Large intestine (tissue), 12 donors: Measurements from ENCODE around the gene XKR3. TPM values are rescaled to one million over a fixed set of nuclear protein-coding genes. Genes with fewer than 3 reads are reported as not detected.
"Not testable (repeated sequence)": the region's sequence is repeated elsewhere in the genome, so short reads cannot be mapped to it uniquely, and the experiment has no call there.

Experiments
- DNase-seq, 2 donors: peaks; one replicate each; pipeline versions ENCODE4 v3.0.0 to v3.0.0-alpha.2; 2013
- H3K27ac ChIP-seq: one replicate; pipeline ENCODE4 v1.5.1; 2013; ENCODE audit warnings: low read length
- H3K27me3 ChIP-seq: 2 replicates; pipeline ENCODE4 v1.6.1; 2013; ENCODE audit warnings: low read length; ENCODE audit not compliant: control insufficient read depth, insufficient read depth
- H3K36me3 ChIP-seq: 2 replicates; pipeline ENCODE4 v1.6.1; 2013; ENCODE audit warnings: low read length; ENCODE audit not compliant: control insufficient read depth, insufficient read depth
- H3K4me1 ChIP-seq: one replicate; pipeline ENCODE4 v1.6.1; 2013; ENCODE audit warnings: low read length; ENCODE audit not compliant: control insufficient read depth, insufficient read depth
- H3K4me3 ChIP-seq: one replicate; pipeline ENCODE4 v1.5.1; 2013; ENCODE audit warnings: low read length
- H3K9me3 ChIP-seq: one replicate; pipeline ENCODE4 v1.6.1; 2013; ENCODE audit warnings: mild to moderate bottlenecking, low read depth, low read length, moderate library complexity; ENCODE audit not compliant: control insufficient read depth
- WGBS: methylation state at CpG from one replicate; pipeline ENCODE4 v1.1.5; 2013; ENCODE audit warnings: low lambda C conversion rate; ENCODE audit not compliant: insufficient coverage; 5-methylcytosine and 5-hydroxymethylcytosine counted together
- long read RNA-seq, 11 donors: transcript quantifications; one replicate each; lab custom pipeline, GENCODE V29; 2026
- polyA plus RNA-seq: library from polyadenylated mRNA; unstranded; fragments of 120-200 nt; gene quantifications from one replicate; pipeline ENCODE4 v1.2.1, GENCODE V29; 2013

The XKR3 gene
- polyA plus RNA-seq = not detected
- long read RNA-seq, donor 1 = 0 reads
- long read RNA-seq, donor 2 = 0 reads
- long read RNA-seq, donor 3 = 0 reads
- long read RNA-seq, donor 4 = 0 reads
- long read RNA-seq, donor 5 = 0 reads
- long read RNA-seq, donor 6 = 0 reads
- long read RNA-seq, donor 7 = 0 reads
- long read RNA-seq, donor 8 = 0 reads
- long read RNA-seq, donor 9 = 0 reads
- long read RNA-seq, donor 10 = 0 reads
- long read RNA-seq, donor 11 = 0 reads

GRCh38 chr22:16824716-16825687 lies at the start of gene XKR3:
TSS of gene XKR3 (minus strand) at chr22:16825411. CDS start at chr22:16808073, 17,338 bp downstream.
- H3K4me3 ChIP-seq = no peak within 1 kb of the TSS
- H3K9me3 ChIP-seq = no peaks in the 10 kb centered on the region
- no peak for DNase-seq
- no peaks in the 10 kb centered on the region for H3K4me1 ChIP-seq
- WGBS = 64% methylated on average over 5 of the region's 9 CpGs
- H3K27ac ChIP-seq = no peak within 1 kb of the TSS
- no peaks in the 10 kb centered on the region for H3K27me3 ChIP-seq
- no peaks in the 10 kb centered on the region for H3K36me3 ChIP-seq

GRCh38 chr22:16869640-16870039 lies 44.4 kb upstream of the XKR3 start:
- H3K4me1 ChIP-seq, H3K9me3 ChIP-seq, H3K27me3 ChIP-seq, H3K27ac ChIP-seq, DNase-seq, H3K4me3 ChIP-seq, H3K36me3 ChIP-seq: not testable (repeated sequence)
- WGBS = no CpG with 5 or more reads among the region's 6 CpGs

DNA sequence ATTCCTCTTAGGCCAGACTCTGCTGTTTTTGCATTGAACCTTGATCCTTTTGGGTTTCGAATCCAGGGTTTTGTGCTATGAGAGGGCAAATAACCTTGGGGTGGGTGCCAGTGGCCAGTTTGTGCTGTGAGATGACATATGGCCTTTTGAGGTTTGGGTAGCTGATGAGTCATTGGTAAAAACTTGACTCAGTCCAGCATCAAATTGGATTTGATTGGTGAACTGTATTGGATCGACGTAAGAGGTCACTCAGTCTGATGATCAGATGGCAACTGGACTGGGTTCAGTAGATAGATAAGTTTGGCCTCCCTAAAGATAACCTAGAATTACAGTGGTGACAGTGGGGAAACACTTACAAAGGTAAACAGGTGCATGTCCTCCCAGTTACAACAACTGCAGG lies 41.0 kb upstream of the XKR3 start:
- Histone ChIP-seq H3K36me3 (no peaks in the 10 kb centered on the region), H3K9me3 (no peaks in the 10 kb centered on the region), H3K27ac (no peak overlapping the region), H3K4me1 (no peaks in the 10 kb centered on the region), H3K27me3 (no peaks in the 10 kb centered on the region), H3K4me3 (no peak overlapping the region)
- no peak for DNase-seq
- 100% methylated on average over 2 of the region's 3 CpGs for whole genome bisulfite sequencing

- H3K27ac ChIP-seq, H3K36me3 ChIP-seq, H3K4me3 ChIP-seq, H3K9me3 ChIP-seq, H3K27me3 ChIP-seq, DNase-seq, H3K4me1 ChIP-seq: not testable (repeated sequence)
- WGBS = no CpG with 5 or more reads among the region's 9 CpGs
These were observed 31.6 kb upstream of the XKR3 start for GRCh38 chr22:16856851-16857250.

DNA sequence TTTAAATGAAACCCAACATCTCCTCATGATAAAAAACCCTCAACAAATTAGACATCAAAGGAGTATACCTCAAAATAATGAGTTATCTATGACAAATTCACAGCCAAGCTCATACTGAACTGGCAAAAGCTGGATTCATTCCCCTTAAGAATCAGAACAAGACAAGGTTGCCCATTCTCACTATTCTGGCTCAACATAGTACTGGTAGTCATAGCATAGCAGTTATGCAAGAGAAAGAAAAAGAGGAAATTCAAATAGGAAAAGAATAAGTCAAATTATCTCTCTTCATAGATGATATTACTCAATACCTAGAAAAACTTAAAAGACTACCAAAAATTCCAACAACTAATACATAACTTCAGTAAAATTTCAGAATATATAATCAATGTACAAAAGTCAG lies 29.4 kb upstream of the XKR3 start:
- Histone ChIP-seq H3K27ac (no peak overlapping the region), H3K4me3 (no peak overlapping the region), H3K27me3 (no peaks in the 10 kb centered on the region), H3K36me3 (no peaks in the 10 kb centered on the region), H3K4me1 (no peaks in the 10 kb centered on the region), H3K9me3 (no peaks in the 10 kb centered on the region)
- no peak for DNase-seq

- H3K4me3 ChIP-seq, H3K27me3 ChIP-seq, H3K9me3 ChIP-seq, DNase-seq, H3K4me1 ChIP-seq, H3K27ac ChIP-seq, H3K36me3 ChIP-seq: not testable (repeated sequence)
- WGBS = 100% methylated on average over 1 of the region's 1 CpG
These were observed 26.2 kb upstream of the XKR3 start for GRCh38 chr22:16851268-16851996.

GRCh38 chr22:16847271-16847670 lies 22.1 kb upstream of the XKR3 start:
- no peak overlapping the region for H3K27ac ChIP-seq
- no peaks in the 10 kb centered on the region for H3K27me3 ChIP-seq
- no peak overlapping the region for H3K4me3 ChIP-seq
- WGBS = 88% methylated on average over 1 of the region's 1 CpG
- DNase-seq = no peak
- no peaks in the 10 kb centered on the region for H3K4me1 ChIP-seq
- H3K9me3 ChIP-seq = peaks cover 8% of the 10 kb centered on the region
- no peaks in the 10 kb centered on the region for H3K36me3 ChIP-seq

GRCh38 chr22:16845881-16846280 lies 20.7 kb upstream of the XKR3 start:
- no peak for DNase-seq
- H3K36me3 ChIP-seq = no peaks in the 10 kb centered on the region
- no peaks in the 10 kb centered on the region for H3K27me3 ChIP-seq
- no peak overlapping the region for H3K4me3 ChIP-seq
- H3K9me3 ChIP-seq = peaks cover 8% of the 10 kb centered on the region
- H3K27ac ChIP-seq = no peak overlapping the region
- WGBS = no CpG with 5 or more reads among the region's 7 CpGs
- no peaks in the 10 kb centered on the region for H3K4me1 ChIP-seq

GRCh38 chr22:16845465-16845864 lies 20.3 kb upstream of the XKR3 start:
- H3K4me3 ChIP-seq = no peak overlapping the region
- H3K27ac ChIP-seq = no peak overlapping the region
- no CpG with 5 or more reads among the region's 7 CpGs for WGBS
- no peaks in the 10 kb centered on the region for H3K27me3 ChIP-seq
- H3K4me1 ChIP-seq = no peaks in the 10 kb centered on the region
- peaks cover 8% of the 10 kb centered on the region for H3K9me3 ChIP-seq
- DNase-seq = no peak
- no peaks in the 10 kb centered on the region for H3K36me3 ChIP-seq

- H3K27me3 ChIP-seq = no peaks in the 10 kb centered on the region
- no peak overlapping the region for H3K4me3 ChIP-seq
- DNase-seq = no peak
- no CpG with 5 or more reads among the region's 7 CpGs for WGBS
- no peaks in the 10 kb centered on the region for H3K36me3 ChIP-seq
- peaks cover 8% of the 10 kb centered on the region for H3K9me3 ChIP-seq
- no peak overlapping the region for H3K27ac ChIP-seq
- no peaks in the 10 kb centered on the region for H3K4me1 ChIP-seq
These were observed 19.3 kb upstream of the XKR3 start for GRCh38 chr22:16844529-16844928.
